Kasumi-1 (cell line): ENCODE results near the gene ARHGEF6.
"Not testable (repeated sequence)": the region's sequence is repeated elsewhere in the genome, so short reads cannot be mapped to it uniquely, and the experiment has no call there.

Experiments used
- DNase-seq, 2 experiments: peaks; one replicate each; lab custom pipeline; 2025; lab: John Stamatoyannopoulos, UW

Gene ARHGEF6

GRCh38 chrX:136781180-136781797 is 557 bp upstream of the ARHGEF6 start:
- DNase-seq: peak in 1 of 2 experiments; percentile 34

- DNase-seq: peak in 1 of 2 experiments; percentile 14
Measured at GRCh38 chrX:136780241-136780640, 491 bp downstream of the ARHGEF6 start.

- DNase-seq: peak; percentile 78 to 80
Measured at GRCh38 chrX:136779346-136779781, 1.4 kb downstream of the ARHGEF6 start.

GRCh38 chrX:136778916-136779315 is 1.8 kb downstream of the ARHGEF6 start:
- no peak for DNase-seq

GRCh38 chrX:136778020-136778419 is 2.7 kb downstream of the ARHGEF6 start:
- DNase-seq: no peak

GRCh38 chrX:136773648-136774047 is 7.1 kb downstream of the ARHGEF6 start:
- no peak for DNase-seq

GRCh38 chrX:136771869-136772268 is 8.9 kb downstream of the ARHGEF6 start:
- DNase-seq: not testable (repeated sequence)

- DNase-seq: peak; percentile 55 to 84
Measured at GRCh38 chrX:136768469-136769084, 12.2 kb downstream of the ARHGEF6 start.

- peak; percentile 38 to 40 for DNase-seq
Measured at GRCh38 chrX:136767104-136767941, 13.4 kb downstream of the ARHGEF6 start.

GRCh38 chrX:136766785-136767103 is 14.0 kb downstream of the ARHGEF6 start:
- no peak for DNase-seq

- no peak for DNase-seq
Measured at GRCh38 chrX:136765821-136766356, 14.8 kb downstream of the ARHGEF6 start.

GRCh38 chrX:136764206-136764605 is 16.5 kb downstream of the ARHGEF6 start:
- DNase-seq: no peak

- DNase-seq: no peak
Measured at GRCh38 chrX:136762820-136763452, 17.8 kb downstream of the ARHGEF6 start.

GRCh38 chrX:136761421-136761820 is 19.3 kb downstream of the ARHGEF6 start:
- no peak for DNase-seq

GRCh38 chrX:136759968-136760367 is 20.8 kb downstream of the ARHGEF6 start:
- DNase-seq: peak; percentile 15 to 44

GRCh38 chrX:136755411-136755810 is 25.3 kb downstream of the ARHGEF6 start:
- DNase-seq: no peak

- DNase-seq: peak; percentile 53 to 55
Measured at GRCh38 chrX:136754651-136755050, 26.1 kb downstream of the ARHGEF6 start.

- no peak for DNase-seq
Measured at GRCh38 chrX:136752796-136753195, 27.9 kb downstream of the ARHGEF6 start.

GRCh38 chrX:136752346-136752745 is 28.4 kb downstream of the ARHGEF6 start:
- no peak for DNase-seq

- DNase-seq: no peak
Measured at GRCh38 chrX:136750364-136750763, 30.4 kb downstream of the ARHGEF6 start.

- peak; percentile 17 to 49 for DNase-seq
Measured at GRCh38 chrX:136747003-136747986, 33.4 kb downstream of the ARHGEF6 start.
